Calu3 (cell line): ENCODE data around the gene GPNMB. TPM values are rescaled to one million over a fixed set of nuclear protein-coding genes. Genes with fewer than 3 reads are reported as not detected.

Experiments
- BruUV-seq: library from RNA; stranded (reverse); fragments of 400-500 nt; replicated peaks from 2 replicates; lab custom pipeline; 2021; lab: Mats Ljungman, UMichigan
- CTCF ChIA-PET: fragments of 300-600 bp; sonication (Branson Sonifier 250); formaldehyde crosslinking; loops from one replicate; lab custom pipeline; 2022; ENCODE audit warnings: antibody characterized with exemption; lab: Charles Lee
- DNase-seq: peaks from one replicate; pipeline ENCODE4 v3.0.0; 2022
- H3K27ac Mint-ChIP-seq: one replicate; pipeline ENCODE4 v1.8.0; 2022; ENCODE audit warnings: mixed read lengths; ENCODE audit not compliant: unreplicated experiment
- H3K27me3 Mint-ChIP-seq: one replicate; pipeline ENCODE4 v1.8.0; 2022; ENCODE audit warnings: mixed read lengths; ENCODE audit not compliant: unreplicated experiment
- H3K36me3 Mint-ChIP-seq: one replicate; pipeline ENCODE4 v1.8.0; 2022; ENCODE audit warnings: mild to moderate bottlenecking, moderate library complexity, mixed read lengths; ENCODE audit not compliant: insufficient read depth, unreplicated experiment
- H3K4me1 Mint-ChIP-seq: one replicate; pipeline ENCODE4 v1.8.0; 2022; ENCODE audit warnings: mild to moderate bottlenecking, low read depth, mixed read lengths; ENCODE audit not compliant: unreplicated experiment
- H3K4me3 Mint-ChIP-seq: one replicate; pipeline ENCODE4 v1.8.0; 2022; ENCODE audit warnings: mild to moderate bottlenecking, low read depth, moderate library complexity, mixed read lengths; ENCODE audit not compliant: unreplicated experiment
- H3K9me3 Mint-ChIP-seq: one replicate; pipeline ENCODE4 v1.8.0; 2022; ENCODE audit warnings: low read depth, mixed read lengths; ENCODE audit not compliant: unreplicated experiment
- intact Hi-C: fragments of 100-400 bp; cut with micrococcal nuclease; formaldehyde crosslinking; loops from one replicate; pipeline ENCODE4 v1.10.0; 2022; ENCODE audit not compliant: unreplicated experiment
- total RNA-seq: library from RNA; stranded (reverse); gene quantifications from 2 replicates; pipeline ENCODE4 v1.2.3, GENCODE V29; 2022
- TF ChIP-seq, protein P1 (sequence below): fragments of 200-600 bp; IDR thresholded peaks from one replicate; pipeline ENCODE4 v1.8.0; 2022; ENCODE audit warnings: antibody characterized with exemption; ENCODE audit not compliant: unreplicated experiment

GPNMB gene
- total RNA-seq, 1 experiment from 2014 or later: 5.8 TPM

- no peaks in the 10 kb centered on the region for H3K36me3 Mint-ChIP-seq
- H3K9me3 Mint-ChIP-seq: no peaks in the 10 kb centered on the region
- H3K4me1 Mint-ChIP-seq: peaks cover 20% of the 10 kb centered on the region
- no peak overlapping the region for H3K27ac Mint-ChIP-seq
- DNase-seq: no peak
- H3K4me3 Mint-ChIP-seq: no peak overlapping the region
- H3K27me3 Mint-ChIP-seq: no peaks in the 10 kb centered on the region
- no TSS peak for BruUV-seq
- CTCF ChIA-PET: interaction anchor here (0.5 to 0.8 kb wide), 2 partner anchors 15 to 17 kb away, joined by 3 read pairs; no protein-coding TSS in a partner anchor
- intact Hi-C loops: no loop called here
- TF ChIP-seq, protein P1, sequence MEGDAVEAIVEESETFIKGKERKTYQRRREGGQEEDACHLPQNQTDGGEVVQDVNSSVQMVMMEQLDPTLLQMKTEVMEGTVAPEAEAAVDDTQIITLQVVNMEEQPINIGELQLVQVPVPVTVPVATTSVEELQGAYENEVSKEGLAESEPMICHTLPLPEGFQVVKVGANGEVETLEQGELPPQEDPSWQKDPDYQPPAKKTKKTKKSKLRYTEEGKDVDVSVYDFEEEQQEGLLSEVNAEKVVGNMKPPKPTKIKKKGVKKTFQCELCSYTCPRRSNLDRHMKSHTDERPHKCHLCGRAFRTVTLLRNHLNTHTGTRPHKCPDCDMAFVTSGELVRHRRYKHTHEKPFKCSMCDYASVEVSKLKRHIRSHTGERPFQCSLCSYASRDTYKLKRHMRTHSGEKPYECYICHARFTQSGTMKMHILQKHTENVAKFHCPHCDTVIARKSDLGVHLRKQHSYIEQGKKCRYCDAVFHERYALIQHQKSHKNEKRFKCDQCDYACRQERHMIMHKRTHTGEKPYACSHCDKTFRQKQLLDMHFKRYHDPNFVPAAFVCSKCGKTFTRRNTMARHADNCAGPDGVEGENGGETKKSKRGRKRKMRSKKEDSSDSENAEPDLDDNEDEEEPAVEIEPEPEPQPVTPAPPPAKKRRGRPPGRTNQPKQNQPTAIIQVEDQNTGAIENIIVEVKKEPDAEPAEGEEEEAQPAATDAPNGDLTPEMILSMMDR: no peak
Measured at GRCh38 chr7:23213755-23214154, 32.8 kb upstream of the GPNMB start.

- Mint-ChIP-seq H3K27ac (no peak overlapping the region), H3K4me3 (no peak overlapping the region), H3K4me1 (peaks cover 20% of the 10 kb centered on the region), H3K9me3 (no peaks in the 10 kb centered on the region), H3K27me3 (no peaks in the 10 kb centered on the region), H3K36me3 (no peaks in the 10 kb centered on the region)
- no TSS peak for BruUV-seq
- CTCF ChIA-PET: interaction anchor here (0.5 to 0.8 kb wide), 2 partner anchors 15 to 299 kb away, joined by 3 read pairs; no protein-coding TSS in a partner anchor
- DNase-seq: no peak
- intact Hi-C loops: no loop called here
- TF ChIP-seq, protein P1: no peak
Measured at GRCh38 chr7:23214423-23214822, 32.2 kb upstream of the GPNMB start.

DNA sequence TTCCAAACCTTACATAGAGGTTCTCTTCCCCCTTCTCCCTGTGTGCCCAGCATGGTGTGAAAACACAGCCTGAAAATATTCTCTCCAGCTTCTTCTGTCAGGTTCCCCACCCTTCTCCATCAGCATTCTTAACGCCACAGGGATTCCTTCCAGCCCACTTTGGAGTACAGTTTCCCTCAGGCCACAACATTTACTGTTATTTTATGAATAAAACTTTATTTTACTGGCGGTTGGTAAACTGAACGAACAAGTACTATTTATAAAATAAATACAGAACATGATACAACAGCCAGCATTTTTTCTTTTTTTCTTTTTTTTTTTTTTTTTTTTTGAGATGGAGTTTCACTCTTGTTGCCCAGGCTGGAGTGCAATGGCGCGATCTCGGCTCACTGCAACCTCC lies 31.6 kb upstream of the GPNMB start:
- Mint-ChIP-seq H3K4me1 (peaks cover 20% of the 10 kb centered on the region), H3K27ac (no peak overlapping the region), H3K36me3 (no peaks in the 10 kb centered on the region), H3K9me3 (no peaks in the 10 kb centered on the region), H3K4me3 (no peak overlapping the region), H3K27me3 (no peaks in the 10 kb centered on the region)
- BruUV-seq: no TSS peak
- CTCF ChIA-PET: interaction anchor here (0.5 to 0.8 kb wide), 3 partner anchors 14 to 513 kb away, joined by 3 read pairs; no protein-coding TSS in a partner anchor
- no peak for DNase-seq
- intact Hi-C loops: no loop called here
- TF ChIP-seq, protein P1: no peak

- Mint-ChIP-seq H3K36me3 (no peaks in the 10 kb centered on the region), H3K27ac (no peak overlapping the region), H3K9me3 (no peaks in the 10 kb centered on the region), H3K4me1 (peaks cover 20% of the 10 kb centered on the region), H3K27me3 (no peaks in the 10 kb centered on the region), H3K4me3 (no peak overlapping the region)
- intact Hi-C loops: no loop called here
- BruUV-seq: no TSS peak
- no peak for DNase-seq
- TF ChIP-seq, protein P1: no peak
- CTCF ChIA-PET: no interaction called here
Measured at GRCh38 chr7:23216021-23216420, 30.6 kb upstream of the GPNMB start.
